ENCODE measurements around the gene RAP2A.

- TF ChIP-seq CTCF (IDR thresholded peaks at IDR 0.05; ENCODE audit: insufficient read depth, low read length, poor library complexity, severe bottlenecking) (no peak), EZH2phosphoT487 (conservative IDR thresholded peaks at IDR 0.05; ENCODE audit: low read length) (no peak)
Observed at GRCh38 chr13:97471711-97472110, 37.7 kb downstream of the RAP2A start.

All from SU-DHL-6 (cell line).